GM13977 (cell line): ENCODE measurements around the gene PTPRF.

ENCODE experiments used
- DNase-seq: peaks from one replicate; pipeline ENCODE4 v3.0.0; 2012; ENCODE audit warnings: low spot score
- in situ Hi-C: fragments of 300-500 bp; cut with MboI; formaldehyde crosslinking; loops from one replicate; pipeline ENCODE4 v1.12.0; 2022; ENCODE audit warnings: low sequenced_read_pairs, low pct_unique_long_range_greater_than_20kb, mixed read lengths, inconsistent platforms; ENCODE audit not compliant: unreplicated experiment
- TF ChIP-seq, protein P1 (sequence below): IDR thresholded peaks from 2 replicates; pipeline ENCODE4 v1.5.1; 2012; ENCODE audit warnings: mild to moderate bottlenecking, control low read depth; ENCODE audit not compliant: insufficient read depth; ENCODE audit errors: extremely low read depth, missing control alignments

PTPRF gene

DNA sequence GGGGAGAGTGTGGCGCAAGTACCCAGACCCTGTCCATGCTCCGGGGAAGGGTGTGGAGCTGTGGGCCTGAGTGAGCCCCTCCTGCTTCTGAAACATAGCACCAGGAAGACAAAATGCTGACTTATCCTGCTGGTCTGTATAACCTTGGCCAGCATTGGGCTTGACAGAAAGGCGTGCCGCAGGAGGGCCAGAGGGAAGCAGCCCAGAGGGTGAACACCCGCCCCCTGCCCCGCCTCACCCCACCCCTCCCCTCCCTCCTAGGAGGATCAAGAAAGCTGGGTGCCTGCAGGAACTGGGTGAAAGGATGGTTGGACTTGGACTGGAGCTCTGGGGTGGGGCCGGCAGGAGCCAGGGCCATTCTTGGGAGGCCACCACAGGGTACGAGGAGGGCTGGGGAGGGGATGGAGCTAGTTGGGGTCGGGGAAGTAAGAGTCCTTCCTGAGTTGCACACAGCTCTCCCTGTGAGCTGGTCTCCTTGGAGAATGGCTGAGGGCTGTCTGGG, 27.1 kb downstream of the PTPRF start:
- no peak for DNase-seq
- TF ChIP-seq, protein P1, sequence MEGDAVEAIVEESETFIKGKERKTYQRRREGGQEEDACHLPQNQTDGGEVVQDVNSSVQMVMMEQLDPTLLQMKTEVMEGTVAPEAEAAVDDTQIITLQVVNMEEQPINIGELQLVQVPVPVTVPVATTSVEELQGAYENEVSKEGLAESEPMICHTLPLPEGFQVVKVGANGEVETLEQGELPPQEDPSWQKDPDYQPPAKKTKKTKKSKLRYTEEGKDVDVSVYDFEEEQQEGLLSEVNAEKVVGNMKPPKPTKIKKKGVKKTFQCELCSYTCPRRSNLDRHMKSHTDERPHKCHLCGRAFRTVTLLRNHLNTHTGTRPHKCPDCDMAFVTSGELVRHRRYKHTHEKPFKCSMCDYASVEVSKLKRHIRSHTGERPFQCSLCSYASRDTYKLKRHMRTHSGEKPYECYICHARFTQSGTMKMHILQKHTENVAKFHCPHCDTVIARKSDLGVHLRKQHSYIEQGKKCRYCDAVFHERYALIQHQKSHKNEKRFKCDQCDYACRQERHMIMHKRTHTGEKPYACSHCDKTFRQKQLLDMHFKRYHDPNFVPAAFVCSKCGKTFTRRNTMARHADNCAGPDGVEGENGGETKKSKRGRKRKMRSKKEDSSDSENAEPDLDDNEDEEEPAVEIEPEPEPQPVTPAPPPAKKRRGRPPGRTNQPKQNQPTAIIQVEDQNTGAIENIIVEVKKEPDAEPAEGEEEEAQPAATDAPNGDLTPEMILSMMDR, result no peak
- in situ Hi-C loops, result no loop called here

DNA sequence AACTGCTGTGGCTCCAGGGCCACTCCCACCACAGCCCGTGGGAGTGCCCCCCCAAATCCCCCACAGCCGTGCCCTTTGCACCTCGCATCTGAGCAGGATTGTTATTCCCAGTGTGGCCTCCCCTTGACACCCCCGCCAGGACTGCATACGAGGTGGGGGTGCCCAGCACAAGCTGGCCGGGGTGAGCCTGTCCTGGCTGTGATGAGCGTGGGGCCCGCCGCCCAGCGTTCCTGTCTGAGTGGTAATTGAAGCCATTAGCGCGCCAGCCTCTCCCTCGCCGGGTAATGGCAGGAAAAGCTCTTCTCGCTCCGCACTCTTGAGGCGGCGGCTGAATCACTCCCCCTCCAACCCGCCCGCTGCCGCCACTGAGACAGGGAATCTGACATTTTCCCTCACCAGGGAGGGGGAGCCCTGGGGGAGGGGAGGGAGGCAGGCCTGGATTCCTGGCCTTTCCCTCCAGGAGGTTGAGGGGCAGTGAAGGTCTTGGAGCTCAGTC, 27.7 kb downstream of the PTPRF start:
- in situ Hi-C loops, result no loop called here
- no peak for DNase-seq
- TF ChIP-seq, protein P1, result no peak

DNA sequence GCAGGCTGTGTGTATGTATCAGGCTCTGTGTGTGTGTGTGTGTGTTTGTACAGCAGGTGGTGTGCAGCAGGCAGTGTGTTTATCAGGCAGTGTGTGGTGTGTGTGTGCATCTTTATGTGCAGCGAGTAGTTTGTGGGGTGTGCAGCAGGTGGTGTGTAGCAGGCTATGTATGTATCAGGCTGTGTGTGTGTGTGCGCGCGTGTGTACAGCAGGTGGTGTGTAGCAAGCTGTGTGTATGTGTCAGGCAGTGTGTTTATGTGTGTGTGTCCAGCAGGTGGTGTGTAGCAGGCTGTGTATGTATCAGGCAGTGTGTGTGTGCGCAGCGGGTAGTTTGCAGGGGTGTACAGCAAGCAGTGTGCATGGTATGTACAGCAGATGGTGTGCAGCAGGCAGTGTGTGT, 29.0 kb downstream of the PTPRF start:
- in situ Hi-C loops, result no loop called here
- TF ChIP-seq, protein P1, result no peak
- no peak for DNase-seq

DNA sequence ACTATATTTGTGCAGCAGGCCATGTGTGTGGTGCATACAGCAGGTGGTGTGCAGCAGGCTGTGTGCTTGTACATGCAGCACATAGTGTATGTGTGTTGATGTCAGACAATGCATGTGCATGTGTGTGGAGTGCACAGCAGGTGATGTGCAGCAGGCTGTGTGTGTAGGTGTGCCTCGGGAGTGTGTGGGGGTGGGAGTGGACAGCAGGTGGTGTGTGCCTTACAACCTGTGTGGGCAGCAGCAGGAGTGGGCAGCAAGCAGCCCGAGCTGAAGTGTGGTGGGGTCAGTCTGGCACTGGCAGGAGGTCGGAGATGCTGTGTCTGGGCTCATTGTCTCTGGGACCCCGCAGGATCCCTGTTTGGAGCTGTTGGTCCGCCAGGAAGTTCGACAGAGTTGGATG, 29.6 kb downstream of the PTPRF start:
- in situ Hi-C loops, result no loop called here
- no peak for DNase-seq

DNA sequence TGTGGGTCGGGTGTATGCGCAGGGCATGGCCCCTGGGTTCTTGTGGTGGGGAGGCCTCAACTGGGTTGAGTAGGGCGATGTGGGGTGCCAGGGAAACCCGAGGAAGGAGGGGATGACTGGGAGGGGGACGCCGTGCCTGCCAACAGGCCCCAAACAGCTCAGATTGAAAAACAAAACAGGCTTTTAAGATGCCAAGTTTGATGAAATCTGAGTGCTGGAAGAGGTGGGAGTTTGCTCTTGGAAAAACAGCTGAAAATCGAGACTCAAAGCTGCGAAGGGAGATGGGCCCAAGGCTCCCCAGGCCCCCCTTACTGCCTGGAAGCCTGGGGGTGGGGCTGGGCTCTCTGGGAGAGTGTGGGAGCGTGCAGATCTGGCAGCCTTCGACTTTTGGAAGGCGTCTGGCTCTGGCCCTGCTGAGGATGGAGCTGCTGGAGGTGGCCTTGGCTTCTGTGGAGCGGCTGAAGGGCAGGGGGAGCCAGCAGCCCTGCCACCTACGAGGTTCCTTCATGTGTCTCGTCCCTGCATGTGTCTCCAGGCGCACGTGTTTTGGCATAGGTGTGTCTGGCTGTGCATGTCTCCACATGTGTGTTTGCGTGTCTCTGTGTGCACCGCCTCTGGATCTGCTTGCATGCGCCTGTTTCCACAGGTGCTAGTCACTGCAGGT, 33.3 kb downstream of the PTPRF start:
- TF ChIP-seq, protein P1, result no peak
- in situ Hi-C loops, result no loop called here
- DNase-seq, result no peak

More for the DNA sequence above, 29.6 kb downstream of the PTPRF start:
- TF ChIP-seq, protein P1, result no peak

DNA sequence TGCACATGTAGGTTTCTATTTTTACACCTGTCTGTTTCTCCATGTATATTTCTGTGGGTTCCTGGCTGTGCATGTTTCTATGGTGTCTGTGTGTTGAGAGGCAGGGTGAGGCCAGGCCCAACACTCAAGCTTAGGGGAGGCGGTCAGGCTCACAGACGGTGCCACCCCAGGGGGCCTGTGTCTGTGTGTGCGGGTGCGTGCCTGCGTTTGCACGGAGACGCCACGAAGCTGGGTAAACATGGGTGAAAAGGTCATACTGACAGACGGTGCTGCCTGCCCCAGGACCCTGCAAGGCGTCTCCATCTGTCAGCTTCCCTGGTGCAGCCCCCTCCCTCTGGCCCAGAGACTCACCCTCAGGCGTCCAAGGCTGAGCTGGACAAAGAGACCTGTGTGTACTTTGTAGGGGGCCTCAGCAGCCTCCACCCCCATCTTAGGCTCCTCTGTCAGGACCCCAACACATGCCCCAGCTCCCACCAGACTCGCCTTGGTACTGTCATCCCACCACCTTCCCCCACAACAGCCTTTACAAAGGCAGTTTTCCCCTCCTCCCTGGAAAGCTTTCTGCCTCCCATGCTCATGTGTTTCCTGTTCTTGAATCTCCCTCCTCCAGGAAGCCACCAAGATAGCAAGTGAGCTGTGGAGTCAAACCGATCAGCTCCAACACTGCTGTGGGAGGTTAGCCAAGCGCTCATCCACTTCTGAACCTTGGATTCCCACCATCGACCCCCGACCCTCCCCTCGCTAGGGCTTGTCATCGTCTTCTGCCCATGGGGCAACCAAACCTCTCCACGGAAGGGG, 34.1 kb downstream of the PTPRF start:
- TF ChIP-seq, protein P1, result no peak
- no peak for DNase-seq
- in situ Hi-C loops, result no loop called here
